ENCODE results near the gene IQGAP3.

IQGAP3 gene

GRCh38 chr1:156477526-156478249, 94.7 kb downstream of the IQGAP3 start:
- no peak for DNase-seq

- no peak for DNase-seq
Observed at GRCh38 chr1:156476501-156477298, 95.7 kb downstream of the IQGAP3 start.

- no peak for DNase-seq
Observed at GRCh38 chr1:156475568-156476500, 96.5 kb downstream of the IQGAP3 start.

All from T-helper 9 cell (primary cell).